ENCODE measurements around the gene TEX261.
"Not testable (repeated sequence)": the region's sequence is repeated elsewhere in the genome, so short reads cannot be mapped to it uniquely, and the experiment has no call there.

Gene TEX261

GRCh38 chr2:70994699-70995425, at the start of gene TEX261:
Gene TEX261, minus strand, starts transcription at chr2:70994873. Its CDS starts 116 bp downstream, at chr2:70994757.
- peak; percentile 84 for DNase-seq (ENCODE audit: low read depth, low spot score)

GRCh38 chr2:71043531-71044407, 49.1 kb upstream of the TEX261 start:
- no peak for DNase-seq (ENCODE audit: low read depth, low spot score)

- no peak for DNase-seq (ENCODE audit: low read depth, low spot score)
Observed at GRCh38 chr2:71042287-71042686, 47.6 kb upstream of the TEX261 start.

- not testable (repeated sequence) for DNase-seq (ENCODE audit: low read depth, low spot score)
Observed at GRCh38 chr2:71036296-71036695, 41.6 kb upstream of the TEX261 start.

GRCh38 chr2:71023553-71024243, 29.0 kb upstream of the TEX261 start:
- peak; percentile 55 for DNase-seq (ENCODE audit: low read depth, low spot score)

- not testable (repeated sequence) for DNase-seq (ENCODE audit: low read depth, low spot score)
Observed at GRCh38 chr2:71021394-71021793, 26.7 kb upstream of the TEX261 start.

- not testable (repeated sequence) for DNase-seq (ENCODE audit: low read depth, low spot score)
Observed at GRCh38 chr2:71019989-71020388, 25.3 kb upstream of the TEX261 start.

- DNase-seq (ENCODE audit: low read depth, low spot score): no peak
Observed at GRCh38 chr2:71018625-71019024, 24.0 kb upstream of the TEX261 start.

GRCh38 chr2:71011786-71012185, 17.1 kb upstream of the TEX261 start:
- DNase-seq (ENCODE audit: low read depth, low spot score): not testable (repeated sequence)

GRCh38 chr2:71008342-71008741, 13.7 kb upstream of the TEX261 start:
- no peak for DNase-seq (ENCODE audit: low read depth, low spot score)

- DNase-seq (ENCODE audit: low read depth, low spot score): no peak
Observed at GRCh38 chr2:71006955-71007799, 12.5 kb upstream of the TEX261 start.

GRCh38 chr2:71006323-71006722, 11.7 kb upstream of the TEX261 start:
- no peak for DNase-seq (ENCODE audit: low read depth, low spot score)

- DNase-seq (ENCODE audit: low read depth, low spot score): no peak
Observed at GRCh38 chr2:71005271-71006202, 10.9 kb upstream of the TEX261 start.

- no peak for DNase-seq (ENCODE audit: low read depth, low spot score)
Observed at GRCh38 chr2:71004857-71005256, 10.2 kb upstream of the TEX261 start.

GRCh38 chr2:71003966-71004755, 9.5 kb upstream of the TEX261 start:
- no peak for DNase-seq (ENCODE audit: low read depth, low spot score)

- no peak for DNase-seq (ENCODE audit: low read depth, low spot score)
Observed at GRCh38 chr2:71003396-71003795, 8.7 kb upstream of the TEX261 start.

GRCh38 chr2:71001981-71002570, 7.4 kb upstream of the TEX261 start:
- DNase-seq (ENCODE audit: low read depth, low spot score): no peak

GRCh38 chr2:71001592-71001927, 6.9 kb upstream of the TEX261 start:
- DNase-seq (ENCODE audit: low read depth, low spot score): no peak

All from activated naive CD8-positive, alpha-beta T cell treated with anti-CD3 and anti-CD28 coated beads, Interleukin-2, amount 50 U/mL, for 16 hours (primary cell).